NK-92 treated with Interleukin-12 subunit alpha and Interleukin-12 subunit beta, amount 100 ng/mL, for 24 hours (cell line): ENCODE results near the gene ARHGEF1.

ENCODE experiments used
- DNase-seq: peaks from one replicate; lab custom pipeline; 2025; lab: John Stamatoyannopoulos, UW

ARHGEF1 gene

GRCh38 chr19:41918653-41919244 is 35.8 kb downstream of the ARHGEF1 start:
- DNase-seq: no peak

GRCh38 chr19:41919948-41920712 is 37.1 kb downstream of the ARHGEF1 start:
- no peak for DNase-seq

- DNase-seq: no peak
Observed at GRCh38 chr19:41920882-41921576, 38.0 kb downstream of the ARHGEF1 start.

GRCh38 chr19:41921577-41922576 is 38.9 kb downstream of the ARHGEF1 start:
- no peak for DNase-seq

- no peak for DNase-seq
Observed at GRCh38 chr19:41922585-41922984, 39.6 kb downstream of the ARHGEF1 start.

GRCh38 chr19:41923045-41923788 is 40.2 kb downstream of the ARHGEF1 start:
- no peak for DNase-seq

GRCh38 chr19:41924151-41925145 is 41.5 kb downstream of the ARHGEF1 start:
- DNase-seq: no peak

GRCh38 chr19:41925208-41926003 is 42.4 kb downstream of the ARHGEF1 start:
- DNase-seq: no peak

GRCh38 chr19:41926028-41926762 is 43.2 kb downstream of the ARHGEF1 start:
- no peak for DNase-seq

- no peak for DNase-seq
Observed at GRCh38 chr19:41926763-41927496, 43.9 kb downstream of the ARHGEF1 start.

GRCh38 chr19:41927497-41928192 is 44.7 kb downstream of the ARHGEF1 start:
- DNase-seq: no peak

- no peak for DNase-seq
Observed at GRCh38 chr19:41928221-41928683, 45.3 kb downstream of the ARHGEF1 start, which contains the start of gene ERFL. ERFL (minus strand) TSS chr19:41928449; CDS start chr19:41912919, 15,530 bp downstream.

GRCh38 chr19:41928754-41929535 is 46.0 kb downstream of the ARHGEF1 start:
- DNase-seq: no peak

GRCh38 chr19:41929536-41930071 is 46.6 kb downstream of the ARHGEF1 start:
- no peak for DNase-seq

- no peak for DNase-seq
Observed at GRCh38 chr19:41930322-41930722, 47.3 kb downstream of the ARHGEF1 start.
